Neural crest cell (in vitro differentiated cells): Measurements from ENCODE around the gene LENG8. TPM values are rescaled to one million over a fixed set of nuclear protein-coding genes. Genes with fewer than 3 reads are reported as not detected.

ENCODE experiments used
- DNase-seq: peaks from one replicate; pipeline ENCODE4 v3.0.0; 2021; ENCODE audit warnings: low read depth, mixed read lengths, low spot score
- H3K27ac Mint-ChIP-seq: one replicate; pipeline ENCODE4 v1.8.0; 2021; ENCODE audit warnings: mild to moderate bottlenecking, mixed read lengths; ENCODE audit not compliant: unreplicated experiment
- H3K27me3 Mint-ChIP-seq: 2 replicates; pipeline ENCODE4 v1.8.0; 2021; ENCODE audit warnings: low read depth, mild to moderate bottlenecking, mixed read lengths
- H3K36me3 Mint-ChIP-seq: 2 replicates; pipeline ENCODE4 v1.8.0; 2021; ENCODE audit warnings: low read depth, mild to moderate bottlenecking, mixed read lengths
- H3K4me1 Mint-ChIP-seq: 2 replicates; pipeline ENCODE4 v1.8.0; 2021; ENCODE audit warnings: mixed read lengths
- H3K4me3 Mint-ChIP-seq: one replicate; pipeline ENCODE4 v1.8.0; 2021; ENCODE audit warnings: mild to moderate bottlenecking, mixed read lengths
- H3K9me3 Mint-ChIP-seq: 2 replicates; pipeline ENCODE4 v1.8.0; 2021; ENCODE audit warnings: mixed read lengths
- total RNA-seq: library from RNA; stranded (reverse); gene quantifications from 2 replicates; pipeline ENCODE4 v1.2.1, GENCODE V29; 2021
- TF ChIP-seq, protein P1 (sequence below): fragments of 200-600 bp; sonication (generic); conservative IDR thresholded peaks from 2 replicates; pipeline ENCODE4 v1.5.0; 2021; ENCODE audit warnings: antibody characterized with exemption, mild to moderate bottlenecking

LENG8 gene
- total RNA-seq, 1 donor from 2014 or later: 161 TPM

DNA sequence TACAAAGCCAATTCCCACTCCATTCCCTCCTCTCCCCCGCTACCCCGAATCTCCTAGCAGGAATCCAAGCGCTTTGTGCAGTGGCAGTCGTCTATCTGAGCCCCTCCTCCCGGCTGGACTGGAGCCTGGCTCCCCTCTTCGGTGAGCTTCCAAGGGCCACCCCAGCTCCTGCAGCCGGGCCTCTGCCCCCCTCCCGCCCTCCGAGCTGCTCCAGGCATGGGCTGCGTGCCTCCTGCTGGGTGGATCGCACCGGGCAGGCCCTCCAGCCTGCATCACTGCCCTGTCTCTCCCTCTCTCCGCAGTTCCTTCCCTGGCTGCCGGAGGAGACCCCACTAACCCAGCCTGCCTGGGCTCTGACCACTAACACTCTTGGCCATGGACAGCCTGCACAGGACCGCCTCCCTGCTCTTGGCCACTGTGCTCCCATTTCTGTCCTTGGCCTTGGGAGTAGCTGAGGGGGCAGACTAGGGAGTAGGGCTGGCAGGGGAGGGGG is 12.9 kb upstream of the LENG8 start:
- Mint-ChIP-seq H3K27ac (no peak overlapping the region), H3K27me3 (peaks cover 18% of the 10 kb centered on the region), H3K4me1 (peaks cover 57% of the 10 kb centered on the region), H3K4me3 (peak overlapping the region; percentile 63), H3K36me3 (peaks cover 6% of the 10 kb centered on the region), H3K9me3 (no peaks in the 10 kb centered on the region)
- no peak for DNase-seq
- TF ChIP-seq, protein P1, sequence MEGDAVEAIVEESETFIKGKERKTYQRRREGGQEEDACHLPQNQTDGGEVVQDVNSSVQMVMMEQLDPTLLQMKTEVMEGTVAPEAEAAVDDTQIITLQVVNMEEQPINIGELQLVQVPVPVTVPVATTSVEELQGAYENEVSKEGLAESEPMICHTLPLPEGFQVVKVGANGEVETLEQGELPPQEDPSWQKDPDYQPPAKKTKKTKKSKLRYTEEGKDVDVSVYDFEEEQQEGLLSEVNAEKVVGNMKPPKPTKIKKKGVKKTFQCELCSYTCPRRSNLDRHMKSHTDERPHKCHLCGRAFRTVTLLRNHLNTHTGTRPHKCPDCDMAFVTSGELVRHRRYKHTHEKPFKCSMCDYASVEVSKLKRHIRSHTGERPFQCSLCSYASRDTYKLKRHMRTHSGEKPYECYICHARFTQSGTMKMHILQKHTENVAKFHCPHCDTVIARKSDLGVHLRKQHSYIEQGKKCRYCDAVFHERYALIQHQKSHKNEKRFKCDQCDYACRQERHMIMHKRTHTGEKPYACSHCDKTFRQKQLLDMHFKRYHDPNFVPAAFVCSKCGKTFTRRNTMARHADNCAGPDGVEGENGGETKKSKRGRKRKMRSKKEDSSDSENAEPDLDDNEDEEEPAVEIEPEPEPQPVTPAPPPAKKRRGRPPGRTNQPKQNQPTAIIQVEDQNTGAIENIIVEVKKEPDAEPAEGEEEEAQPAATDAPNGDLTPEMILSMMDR: no peak

DNA sequence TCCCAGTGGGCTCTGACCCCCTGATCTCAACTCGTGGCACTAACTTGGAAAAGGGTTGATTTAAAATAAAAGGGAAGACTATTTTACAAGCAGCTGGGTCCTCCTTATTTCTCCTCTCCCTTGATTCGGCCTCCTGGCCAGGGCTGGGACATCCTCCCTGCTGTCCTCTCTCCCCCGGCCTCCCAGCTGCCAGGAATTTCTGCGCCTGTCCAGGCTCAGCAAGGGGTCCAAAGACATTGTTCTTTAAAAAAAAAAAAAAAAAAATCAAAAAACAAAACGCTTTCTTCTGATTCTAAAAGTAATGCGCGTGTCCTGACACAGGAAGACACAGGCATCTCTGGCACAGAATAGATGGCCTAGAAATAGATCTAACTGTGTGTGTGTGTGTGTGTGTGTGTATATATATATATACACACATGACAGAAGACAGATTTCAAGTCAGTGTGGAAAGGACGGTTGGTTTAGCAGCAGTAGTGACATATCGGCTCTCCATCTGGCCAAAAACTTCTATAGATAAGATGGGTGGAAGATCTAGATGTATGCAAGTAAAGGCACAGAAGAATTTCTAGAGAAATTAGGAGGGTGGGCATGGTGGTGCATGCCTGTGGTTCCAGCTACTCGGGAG is 12.3 kb upstream of the LENG8 start:
- H3K4me1 Mint-ChIP-seq: peaks cover 52% of the 10 kb centered on the region
- DNase-seq: no peak
- H3K4me3 Mint-ChIP-seq: peak overlapping the region; percentile 63
- H3K9me3 Mint-ChIP-seq: no peaks in the 10 kb centered on the region
- no peak overlapping the region for H3K27ac Mint-ChIP-seq
- TF ChIP-seq, protein P1: no peak
- H3K36me3 Mint-ChIP-seq: peaks cover 5% of the 10 kb centered on the region
- peaks cover 16% of the 10 kb centered on the region for H3K27me3 Mint-ChIP-seq

DNA sequence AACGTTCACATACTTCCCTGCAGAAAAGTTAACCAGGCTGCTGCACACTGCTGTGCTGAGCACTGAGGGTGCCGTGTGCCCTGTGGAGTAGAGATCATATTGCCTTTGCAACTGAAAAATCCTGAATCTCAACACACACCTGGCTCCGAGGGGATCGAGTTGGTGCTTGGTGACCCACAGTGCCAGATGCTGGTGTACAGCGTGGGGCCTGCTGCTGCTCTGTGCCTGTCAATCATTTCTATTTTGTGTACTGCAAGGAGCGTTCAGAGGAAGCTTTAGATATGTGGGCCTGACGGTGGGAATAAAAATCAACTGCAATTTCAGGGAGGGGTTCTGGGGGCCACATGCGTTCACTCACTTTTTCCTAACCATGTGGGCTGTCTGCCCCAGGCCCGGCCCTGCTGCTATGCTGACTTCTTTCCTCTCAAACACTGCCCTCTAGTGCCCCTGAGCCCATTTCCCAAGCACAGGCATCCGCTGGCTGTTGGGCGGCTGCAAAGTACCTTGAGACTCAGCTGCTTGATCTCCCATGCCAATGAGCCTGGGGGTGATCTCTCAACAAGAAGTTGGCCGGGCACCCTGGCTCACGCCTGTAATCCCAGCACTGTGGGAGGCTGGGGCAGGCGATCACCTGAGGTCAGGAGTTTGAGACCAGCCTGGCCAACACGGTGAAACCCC is 9.7 kb upstream of the LENG8 start:
- no peaks in the 10 kb centered on the region for H3K9me3 Mint-ChIP-seq
- peaks cover 14% of the 10 kb centered on the region for H3K27me3 Mint-ChIP-seq
- no peak overlapping the region for H3K27ac Mint-ChIP-seq
- H3K4me1 Mint-ChIP-seq: peaks cover 45% of the 10 kb centered on the region
- peak; percentile 59 for DNase-seq
- peak overlapping the region; percentile 76 for H3K4me3 Mint-ChIP-seq
- peaks cover 6% of the 10 kb centered on the region for H3K36me3 Mint-ChIP-seq
- TF ChIP-seq, protein P1: peak; percentile 60

DNA sequence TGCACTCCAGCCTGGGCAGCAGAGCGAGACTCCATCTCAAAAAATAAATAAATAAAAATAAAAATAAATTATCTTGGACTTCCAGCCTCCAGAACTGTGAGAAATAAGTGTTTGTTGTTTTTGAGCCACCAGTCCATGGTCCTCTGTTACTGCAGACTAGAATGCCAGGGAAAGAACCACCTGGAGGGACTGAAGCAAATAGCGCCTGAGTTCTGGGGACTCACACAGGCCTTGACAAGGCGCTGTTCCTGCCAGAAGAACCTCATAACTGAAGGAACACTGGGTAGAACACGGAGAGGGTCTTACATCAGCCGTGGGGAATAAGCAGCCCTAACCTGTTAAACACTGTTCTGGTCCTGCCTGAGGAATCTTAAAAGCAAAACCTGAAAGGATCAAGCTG is 8.4 kb upstream of the LENG8 start:
- TF ChIP-seq, protein P1: no peak
- Mint-ChIP-seq H3K9me3 (no peaks in the 10 kb centered on the region), H3K27ac (no peak overlapping the region), H3K27me3 (peaks cover 9% of the 10 kb centered on the region), H3K4me3 (no peak overlapping the region), H3K36me3 (peaks cover 6% of the 10 kb centered on the region), H3K4me1 (peaks cover 35% of the 10 kb centered on the region)
- DNase-seq: no peak

DNA sequence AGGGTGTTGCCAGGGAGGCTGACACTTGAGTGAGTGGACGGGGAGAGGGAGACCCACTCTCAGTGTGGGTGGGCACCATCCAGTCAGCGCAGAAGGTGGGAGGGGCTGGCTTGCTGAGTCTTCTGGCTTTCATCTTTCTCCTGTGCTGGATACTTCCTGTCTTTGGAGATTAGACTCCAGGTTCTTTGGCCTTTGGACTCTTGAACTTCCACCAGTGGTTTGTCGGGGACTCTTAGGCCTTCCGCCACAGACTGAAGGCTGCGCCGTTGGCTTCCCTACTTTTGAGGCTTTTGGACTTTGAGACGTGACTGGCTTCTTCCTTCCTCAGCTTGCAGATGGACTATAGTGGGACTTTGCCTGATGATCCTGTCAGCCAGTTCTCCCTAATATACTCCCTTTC is 4.3 kb upstream of the LENG8 start:
- Mint-ChIP-seq H3K36me3 (peaks cover 10% of the 10 kb centered on the region), H3K9me3 (no peaks in the 10 kb centered on the region), H3K27ac (no peak overlapping the region), H3K4me3 (no peak overlapping the region), H3K27me3 (peaks cover 4% of the 10 kb centered on the region), H3K4me1 (peaks cover 25% of the 10 kb centered on the region)
- DNase-seq: no peak
- TF ChIP-seq, protein P1: no peak
